GM12872 (cell line): Measurements from ENCODE around the gene HMGA1.

Experiments
- TF ChIP-seq, protein P1 (sequence below): IDR thresholded peaks from 3 replicates; pipeline ENCODE4 v1.5.1; 2011; ENCODE audit warnings: low read depth, mild to moderate bottlenecking, low read length, moderate library complexity; ENCODE audit not compliant: insufficient read depth

Gene HMGA1

DNA sequence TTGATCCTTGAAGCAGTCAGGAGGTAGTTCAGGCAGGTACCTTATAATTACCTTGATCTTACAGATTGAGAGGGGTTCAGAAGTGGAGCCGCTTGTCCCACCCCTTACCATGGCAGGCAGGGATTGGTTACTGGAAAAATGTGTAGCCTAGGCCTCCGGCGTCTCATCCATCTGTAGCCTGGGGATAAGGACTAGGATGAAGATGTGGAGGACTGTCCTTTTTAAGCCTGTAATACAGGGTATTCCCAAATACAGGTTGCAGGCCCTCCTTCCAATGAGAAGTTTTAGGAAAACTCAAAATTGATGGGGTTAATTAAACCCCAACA is 2.8 kb downstream of the HMGA1 start:
- TF ChIP-seq, protein P1, sequence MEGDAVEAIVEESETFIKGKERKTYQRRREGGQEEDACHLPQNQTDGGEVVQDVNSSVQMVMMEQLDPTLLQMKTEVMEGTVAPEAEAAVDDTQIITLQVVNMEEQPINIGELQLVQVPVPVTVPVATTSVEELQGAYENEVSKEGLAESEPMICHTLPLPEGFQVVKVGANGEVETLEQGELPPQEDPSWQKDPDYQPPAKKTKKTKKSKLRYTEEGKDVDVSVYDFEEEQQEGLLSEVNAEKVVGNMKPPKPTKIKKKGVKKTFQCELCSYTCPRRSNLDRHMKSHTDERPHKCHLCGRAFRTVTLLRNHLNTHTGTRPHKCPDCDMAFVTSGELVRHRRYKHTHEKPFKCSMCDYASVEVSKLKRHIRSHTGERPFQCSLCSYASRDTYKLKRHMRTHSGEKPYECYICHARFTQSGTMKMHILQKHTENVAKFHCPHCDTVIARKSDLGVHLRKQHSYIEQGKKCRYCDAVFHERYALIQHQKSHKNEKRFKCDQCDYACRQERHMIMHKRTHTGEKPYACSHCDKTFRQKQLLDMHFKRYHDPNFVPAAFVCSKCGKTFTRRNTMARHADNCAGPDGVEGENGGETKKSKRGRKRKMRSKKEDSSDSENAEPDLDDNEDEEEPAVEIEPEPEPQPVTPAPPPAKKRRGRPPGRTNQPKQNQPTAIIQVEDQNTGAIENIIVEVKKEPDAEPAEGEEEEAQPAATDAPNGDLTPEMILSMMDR = no peak

DNA sequence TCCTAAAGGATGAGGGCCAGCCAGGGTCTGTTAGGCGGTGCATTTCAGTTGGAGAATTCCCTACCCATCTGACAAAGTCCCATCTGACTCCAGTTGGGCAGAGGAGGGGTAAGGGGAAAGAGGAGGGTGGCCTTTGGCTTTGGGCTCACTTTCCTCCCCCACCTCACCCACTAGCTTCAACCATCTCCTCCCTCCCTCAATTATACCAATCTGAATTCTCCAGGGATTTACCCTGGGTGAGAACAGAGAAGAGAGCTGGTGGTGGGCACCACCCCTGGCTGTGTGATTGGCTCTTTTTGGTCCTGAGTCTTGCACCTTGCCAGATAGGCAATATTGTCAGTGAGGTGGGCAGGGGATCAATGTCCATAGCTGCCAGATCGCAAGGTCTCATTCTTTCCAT is 3.2 kb downstream of the HMGA1 start:
- TF ChIP-seq, protein P1 = no peak

- TF ChIP-seq, protein P1 = no peak
Measured at GRCh38 chr6:34240329-34241248, 3.9 kb downstream of the HMGA1 start.

DNA sequence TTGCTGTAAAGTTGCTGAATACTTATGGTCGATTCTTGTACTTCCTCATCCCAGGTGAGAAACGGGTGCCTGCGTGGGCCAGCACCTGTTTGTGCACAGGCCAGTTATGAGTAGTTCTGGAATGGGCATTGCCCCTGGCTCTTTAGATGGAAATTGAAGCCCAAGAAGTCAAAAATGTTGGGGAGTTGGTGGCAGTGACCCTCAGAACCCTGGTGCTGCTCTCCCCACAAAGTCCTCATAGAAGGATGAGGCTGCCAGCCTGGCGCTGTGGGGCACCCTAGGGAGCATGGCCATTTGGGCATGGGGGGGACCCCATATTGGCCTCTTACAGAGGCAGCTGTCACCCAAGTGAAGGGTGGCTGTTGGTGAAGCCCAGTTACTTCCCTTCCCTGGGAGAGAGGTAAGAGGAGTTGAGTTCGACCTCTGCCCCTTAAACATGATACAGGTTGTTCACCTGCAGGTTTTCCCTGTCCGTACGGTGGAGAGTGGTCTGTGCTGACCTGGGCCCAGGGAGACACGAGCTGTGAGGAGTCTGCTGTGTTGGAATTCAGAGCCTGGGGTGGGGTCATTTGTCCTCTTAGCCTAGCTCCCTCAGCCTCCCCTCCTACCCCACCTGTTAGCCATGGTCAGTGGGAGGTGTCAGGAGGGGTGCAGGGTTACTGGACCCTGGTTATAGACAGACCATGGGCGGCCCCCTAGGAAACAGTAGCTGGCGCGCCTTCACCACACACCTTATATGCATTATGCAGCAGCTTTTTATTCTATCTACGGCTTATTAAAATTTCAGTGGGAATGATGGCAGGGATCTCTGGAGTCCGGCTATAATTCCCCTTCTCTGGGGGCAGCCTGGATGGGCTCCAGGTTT is 4.9 kb downstream of the HMGA1 start:
- TF ChIP-seq, protein P1 = no peak

DNA sequence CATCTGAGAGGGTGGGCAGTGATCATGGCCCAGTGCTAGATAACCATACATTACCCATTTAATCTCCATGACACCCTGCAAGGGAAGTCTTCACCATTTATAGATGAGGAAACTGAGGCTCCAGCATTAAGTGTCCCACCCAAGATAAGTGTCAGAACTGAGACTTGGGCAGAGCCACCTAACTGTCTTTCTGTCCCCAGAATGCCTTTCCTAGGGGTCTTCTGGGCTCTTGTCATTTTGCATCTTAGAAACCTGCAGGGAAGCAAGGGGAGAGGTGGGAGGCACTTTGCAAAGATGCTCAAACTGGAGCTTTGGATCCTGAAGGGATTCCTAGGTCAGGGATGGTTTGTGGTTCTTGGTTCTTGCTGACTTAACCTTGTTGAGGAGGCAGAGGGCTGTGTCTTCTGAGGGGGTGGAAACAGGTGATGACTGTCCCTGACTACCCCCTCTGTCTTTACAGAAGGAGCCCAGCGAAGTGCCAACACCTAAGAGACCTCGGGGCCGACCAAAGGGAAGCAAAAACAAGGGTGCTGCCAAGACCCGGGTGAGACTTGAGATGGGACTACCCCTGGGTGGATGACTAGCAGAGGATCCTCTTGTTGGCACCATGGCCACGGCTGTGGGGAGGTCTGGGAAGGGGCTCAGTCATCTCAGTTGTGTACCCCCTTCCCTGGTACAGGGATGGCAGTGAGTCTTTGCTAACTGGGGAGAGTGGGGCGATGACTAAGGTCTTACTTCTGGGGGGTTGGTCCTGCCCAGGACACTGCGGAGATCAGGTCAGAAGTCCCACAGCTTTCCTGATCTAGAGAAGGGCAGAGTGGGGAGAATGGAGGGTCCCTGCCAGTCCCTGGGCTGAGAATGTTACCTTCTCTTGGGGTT is 5.8 kb downstream of the HMGA1 start:
- TF ChIP-seq, protein P1 = no peak

DNA sequence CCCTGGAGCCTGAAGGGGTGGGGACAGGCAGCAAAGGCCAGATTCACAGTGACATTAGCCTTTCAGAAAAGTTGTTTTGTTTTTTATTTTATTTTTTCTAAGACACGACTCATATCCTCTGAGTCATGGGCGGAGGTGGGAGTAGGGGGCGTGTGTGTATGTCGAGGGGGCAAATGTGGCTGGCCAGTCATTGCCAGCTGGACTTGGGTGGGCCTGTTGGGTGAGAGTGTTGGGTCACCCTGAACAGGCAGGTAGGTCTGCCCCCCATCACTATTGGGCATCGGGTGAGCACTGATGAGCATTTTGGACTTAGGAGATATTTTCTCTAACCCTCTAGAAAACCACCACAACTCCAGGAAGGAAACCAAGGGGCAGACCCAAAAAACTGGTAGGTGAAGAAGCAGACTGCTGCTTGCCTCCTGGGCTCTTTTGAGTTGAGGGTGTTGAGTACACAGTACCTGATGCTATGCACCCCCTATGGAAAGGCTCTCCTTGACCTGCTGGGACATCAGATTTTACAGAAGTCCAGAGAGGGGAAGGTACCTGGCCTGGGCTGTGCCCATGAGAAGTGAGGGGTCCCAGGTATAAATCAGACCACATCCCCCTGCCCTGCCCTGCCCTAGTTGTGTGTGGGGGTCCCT is 6.6 kb downstream of the HMGA1 start:
- TF ChIP-seq, protein P1 = no peak
